GM23248 (cell line): ENCODE data around the gene BAHCC1. TPM values are rescaled to one million over a fixed set of nuclear protein-coding genes. Genes with fewer than 3 reads are reported as not detected.

Experiments used
- DNase-seq: peaks from one replicate; pipeline ENCODE4 v3.0.0-alpha.2; 2015
- H2AFZ ChIP-seq: fragments of 200-600 bp; sonication (generic); 2 replicates; pipeline ENCODE4 v1.6.1; 2016; ENCODE audit warnings: antibody characterized with exemption
- H3F3A ChIP-seq: fragments of 200-600 bp; sonication (generic); 2 replicates; pipeline ENCODE4 v1.6.1; 2016; ENCODE audit warnings: mild to moderate bottlenecking, antibody characterized with exemption, mixed run types; ENCODE audit not compliant: insufficient read depth
- H3K27ac ChIP-seq: fragments of 200-600 bp; sonication (generic); 2 replicates; pipeline ENCODE4 v1.5.1; 2016; ENCODE audit warnings: mild to moderate bottlenecking
- H3K27me3 ChIP-seq: fragments of 200-600 bp; sonication (generic); replicated peaks from 2 replicates; pipeline ENCODE4 v1.6.1; 2016; ENCODE audit warnings: mild to moderate bottlenecking; ENCODE audit not compliant: insufficient read depth
- H3K36me3 ChIP-seq: fragments of 200-600 bp; sonication (generic); 2 replicates; pipeline ENCODE4 v1.6.1; 2016; ENCODE audit warnings: low read depth, mild to moderate bottlenecking
- H3K4me1 ChIP-seq: fragments of 200-600 bp; sonication (generic); 2 replicates; pipeline ENCODE4 v1.6.1; 2016; ENCODE audit warnings: mild to moderate bottlenecking; ENCODE audit not compliant: insufficient read depth
- H3K4me2 ChIP-seq: fragments of 200-600 bp; sonication (generic); one replicate; pipeline ENCODE4 v1.6.1; 2016; ENCODE audit warnings: mild to moderate bottlenecking; ENCODE audit not compliant: unreplicated experiment
- H3K4me3 ChIP-seq: fragments of 200-600 bp; sonication (generic); 2 replicates; pipeline ENCODE4 v1.5.1; 2016; ENCODE audit warnings: mild to moderate bottlenecking
- H3K79me2 ChIP-seq: fragments of 200-600 bp; sonication (generic); 2 replicates; pipeline ENCODE4 v1.6.1; 2016; ENCODE audit warnings: mild to moderate bottlenecking; ENCODE audit not compliant: insufficient read depth
- H3K9ac ChIP-seq: fragments of 200-600 bp; sonication (generic); 2 replicates; pipeline ENCODE4 v1.6.1; 2016; ENCODE audit warnings: mild to moderate bottlenecking
- H3K9me2 ChIP-seq: fragments of 200-600 bp; sonication (generic); 2 replicates; pipeline ENCODE4 v1.6.1; 2016; ENCODE audit warnings: mixed run types, mild to moderate bottlenecking, moderate library complexity; ENCODE audit not compliant: insufficient read depth
- H3K9me3 ChIP-seq: fragments of 200-600 bp; sonication (generic); one replicate; pipeline ENCODE4 v1.6.1; 2017; ENCODE audit warnings: low read depth
- H4K20me1 ChIP-seq: fragments of 200-600 bp; sonication (generic); 2 replicates; pipeline ENCODE4 v1.6.0; 2016; ENCODE audit not compliant: insufficient read depth
- EZH2 ChIP-seq: fragments of 200-600 bp; sonication (generic); IDR thresholded peaks from 2 replicates; pipeline ENCODE4 v1.6.1; 2018; ENCODE audit warnings: antibody characterized with exemption, mild to moderate bottlenecking; ENCODE audit not compliant: insufficient read depth, poor library complexity, severe bottlenecking
- EZH2phosphoT487 ChIP-seq: fragments of 200-600 bp; sonication (generic); IDR thresholded peaks from 2 replicates; pipeline ENCODE4 v1.6.1; 2018; ENCODE audit warnings: antibody characterized with exemption, moderate library complexity, mild to moderate bottlenecking, low read depth; ENCODE audit not compliant: insufficient read depth
- WGBS, 2 experiments: methylation state at CpG; one replicate each; pipeline ENCODE4 v1.1.6; 2015 to 2017; ENCODE audit warnings: low lambda C conversion rate in 2 of 2, low coverage in 1 of 2; ENCODE audit errors: missing lambda C conversion rate in 2 of 2; 5-methylcytosine and 5-hydroxymethylcytosine counted together
- in situ Hi-C: fragments of 300-500 bp; cut with MboI; formaldehyde crosslinking; loops from 2 replicates; pipeline ENCODE4 v1.15.0; 2020
- polyA plus RNA-seq: library from polyadenylated mRNA; unstranded; fragments of >200 nt; fragmentation: Nextera tagmentation; extraction: Ambion mirVana; gene quantifications from 2 replicates; pipeline ENCODE4 v1.2.1, GENCODE V29; 2016
- total RNA-seq: library from RNA; depleted of rRNA; stranded (reverse); fragments of >200 nt; shearing (Covaris generic); gene quantifications from 2 replicates; pipeline ENCODE4 v1.2.3, GENCODE V29; 2014

Gene BAHCC1
- total and polyA plus RNA-seq, 2 experiments from 2014 or later: 1.3 to 3.0 TPM

- Histone ChIP-seq H3K9me3 (no peaks in the 10 kb centered on the region), H3K4me2 (no peak overlapping the region), H3K4me3 (no peak overlapping the region), H3F3A (no peaks in the 10 kb centered on the region), H3K27ac (no peak overlapping the region), H3K9ac (no peak overlapping the region), H4K20me1 (no peaks in the 10 kb centered on the region), H3K27me3 (no peaks in the 10 kb centered on the region), H3K4me1 (no peaks in the 10 kb centered on the region), H2AFZ (no peak overlapping the region), H3K79me2 (no peaks in the 10 kb centered on the region), H3K36me3 (no peaks in the 10 kb centered on the region), H3K9me2 (no peaks in the 10 kb centered on the region)
- in situ Hi-C loops: no loop called here
- TF ChIP-seq EZH2: no peak
- DNase-seq: no peak
- 73 to 83% methylated on average over 9 of the region's 9 CpGs for WGBS, 2 experiments
These were observed 69.3 kb downstream of the BAHCC1 start for GRCh38 chr17:81464586-81464985.

- Histone ChIP-seq H3K4me1 (no peaks in the 10 kb centered on the region), H3K27me3 (no peaks in the 10 kb centered on the region), H3K4me2 (no peak overlapping the region), H3K27ac (no peak overlapping the region), H3F3A (0 out of 2 replicates have a peak, but pooled peaks cover 3% of the 10 kb centered on the region), H3K36me3 (no peaks in the 10 kb centered on the region), H4K20me1 (no peaks in the 10 kb centered on the region), H2AFZ (no peak overlapping the region), H3K4me3 (no peak overlapping the region), H3K9ac (no peak overlapping the region), H3K9me2 (no peaks in the 10 kb centered on the region), H3K9me3 (no peaks in the 10 kb centered on the region), H3K79me2 (no peaks in the 10 kb centered on the region)
- in situ Hi-C loops: no loop called here
- 92% methylated on average over 16 to 17 of the region's 17 CpGs for WGBS, 2 experiments
- TF ChIP-seq EZH2phosphoT487 (no peak), EZH2 (no peak)
- DNase-seq: no peak
These were observed 70.7 kb downstream of the BAHCC1 start for GRCh38 chr17:81465910-81466309.

GRCh38 chr17:81466564-81467472 lies 71.6 kb downstream of the BAHCC1 start:
- no peak overlapping the region for H3K4me2 ChIP-seq
- peaks cover 7% of the 10 kb centered on the region for H3K4me1 ChIP-seq
- no peak for DNase-seq
- H3F3A ChIP-seq: 0 out of 2 replicates have a peak, but pooled peaks cover 9% of the 10 kb centered on the region
- no peaks in the 10 kb centered on the region for H3K36me3 ChIP-seq
- no peaks in the 10 kb centered on the region for H3K9me2 ChIP-seq
- H3K27ac ChIP-seq: no peak overlapping the region
- WGBS, 2 experiments: 87 to 90% methylated on average over 32 to 33 of the region's 33 CpGs
- in situ Hi-C loops: no loop called here
- no peak for TF ChIP-seq EZH2
- no peak for TF ChIP-seq EZH2phosphoT487
- no peaks in the 10 kb centered on the region for H4K20me1 ChIP-seq
- H3K9me3 ChIP-seq: no peaks in the 10 kb centered on the region
- H3K27me3 ChIP-seq: no peaks in the 10 kb centered on the region
- H3K4me3 ChIP-seq: no peak overlapping the region
- no peak overlapping the region for H3K9ac ChIP-seq
- H3K79me2 ChIP-seq: no peaks in the 10 kb centered on the region
- H2AFZ ChIP-seq: no peak overlapping the region

- Histone ChIP-seq H3K4me1 (peaks cover 13% of the 10 kb centered on the region), H3K79me2 (no peaks in the 10 kb centered on the region), H3K9ac (no peak overlapping the region), H2AFZ (no peak overlapping the region), H3K9me2 (no peaks in the 10 kb centered on the region), H3K4me3 (no peak overlapping the region), H3K27me3 (no peaks in the 10 kb centered on the region), H3K4me2 (no peak overlapping the region), H3K36me3 (no peaks in the 10 kb centered on the region), H3K27ac (no peak overlapping the region), H3K9me3 (no peaks in the 10 kb centered on the region), H3F3A (0 out of 2 replicates have a peak, but pooled peaks cover 9% of the 10 kb centered on the region), H4K20me1 (no peaks in the 10 kb centered on the region)
- WGBS, 2 experiments: 76 to 87% methylated on average over 8 to 18 of the region's 18 CpGs
- no peak for TF ChIP-seq EZH2phosphoT487
- TF ChIP-seq EZH2: no peak
- in situ Hi-C loops: no loop called here
- DNase-seq: no peak
These were observed 73.0 kb downstream of the BAHCC1 start for GRCh38 chr17:81468111-81468769.
